ENCODE data around the gene UMOD.

UMOD gene

GRCh38 chr16:20380782-20381181 is 28.3 kb upstream of the UMOD start:
- no peaks in the 10 kb centered on the region for H3K27me3 ChIP-seq (ENCODE audit: insufficient read depth, poor library complexity, severe bottlenecking)
- DNase-seq (ENCODE audit: low read depth in 1 of 2, low spot score in 1 of 2): no peak
- TF ChIP-seq SPI1 (IDR thresholded peaks at IDR 0.05; ENCODE audit: borderline replicate concordance, low read depth) (no peak), REST (IDR thresholded peaks at IDR 0.05; ENCODE audit: insufficient replicate concordance, low read depth) (no peak), POLR2AphosphoS5 (IDR thresholded peaks at IDR 0.05; ENCODE audit: low read depth) (no peak), GABPA (IDR thresholded peaks at IDR 0.05; ENCODE audit: low read depth) (no peak)
- TF ChIP-seq, protein P1, sequence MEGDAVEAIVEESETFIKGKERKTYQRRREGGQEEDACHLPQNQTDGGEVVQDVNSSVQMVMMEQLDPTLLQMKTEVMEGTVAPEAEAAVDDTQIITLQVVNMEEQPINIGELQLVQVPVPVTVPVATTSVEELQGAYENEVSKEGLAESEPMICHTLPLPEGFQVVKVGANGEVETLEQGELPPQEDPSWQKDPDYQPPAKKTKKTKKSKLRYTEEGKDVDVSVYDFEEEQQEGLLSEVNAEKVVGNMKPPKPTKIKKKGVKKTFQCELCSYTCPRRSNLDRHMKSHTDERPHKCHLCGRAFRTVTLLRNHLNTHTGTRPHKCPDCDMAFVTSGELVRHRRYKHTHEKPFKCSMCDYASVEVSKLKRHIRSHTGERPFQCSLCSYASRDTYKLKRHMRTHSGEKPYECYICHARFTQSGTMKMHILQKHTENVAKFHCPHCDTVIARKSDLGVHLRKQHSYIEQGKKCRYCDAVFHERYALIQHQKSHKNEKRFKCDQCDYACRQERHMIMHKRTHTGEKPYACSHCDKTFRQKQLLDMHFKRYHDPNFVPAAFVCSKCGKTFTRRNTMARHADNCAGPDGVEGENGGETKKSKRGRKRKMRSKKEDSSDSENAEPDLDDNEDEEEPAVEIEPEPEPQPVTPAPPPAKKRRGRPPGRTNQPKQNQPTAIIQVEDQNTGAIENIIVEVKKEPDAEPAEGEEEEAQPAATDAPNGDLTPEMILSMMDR (IDR thresholded peaks at IDR 0.05; ENCODE audit: insufficient read depth, low read length): no peak
- no peak overlapping the region for H3K4me3 ChIP-seq (replicated peaks; ENCODE audit: insufficient read depth, low read length)
- no peak overlapping the region for H3K27ac ChIP-seq (replicated peaks)

- TF ChIP-seq REST (IDR thresholded peaks at IDR 0.05; ENCODE audit: insufficient replicate concordance, low read depth) (no peak), GABPA (IDR thresholded peaks at IDR 0.05; ENCODE audit: low read depth) (no peak), POLR2AphosphoS5 (IDR thresholded peaks at IDR 0.05; ENCODE audit: low read depth) (no peak)
- TF ChIP-seq, protein P1 (IDR thresholded peaks at IDR 0.05; ENCODE audit: insufficient read depth, low read length): no peak
- Histone ChIP-seq H3K27ac (replicated peaks) (no peak overlapping the region), H3K4me3 (replicated peaks; ENCODE audit: insufficient read depth, low read length) (no peak overlapping the region), H3K27me3 (ENCODE audit: insufficient read depth, poor library complexity, severe bottlenecking) (no peaks in the 10 kb centered on the region)
- no peak for DNase-seq (ENCODE audit: low read depth in 1 of 2, low spot score in 1 of 2)
Observed at GRCh38 chr16:20377181-20377580, 24.7 kb upstream of the UMOD start.

GRCh38 chr16:20372701-20373100 is 20.2 kb upstream of the UMOD start:
- H3K27ac ChIP-seq (replicated peaks): no peak overlapping the region
- no peak overlapping the region for H3K4me3 ChIP-seq (replicated peaks; ENCODE audit: insufficient read depth, low read length)
- H3K27me3 ChIP-seq (ENCODE audit: insufficient read depth, poor library complexity, severe bottlenecking): no peaks in the 10 kb centered on the region
- TF ChIP-seq GABPA (IDR thresholded peaks at IDR 0.05; ENCODE audit: low read depth): no peak
- TF ChIP-seq, protein P1 (IDR thresholded peaks at IDR 0.05; ENCODE audit: insufficient read depth, low read length): no peak
- DNase-seq (ENCODE audit: low read depth in 1 of 2, low spot score in 1 of 2): no peak

DNA sequence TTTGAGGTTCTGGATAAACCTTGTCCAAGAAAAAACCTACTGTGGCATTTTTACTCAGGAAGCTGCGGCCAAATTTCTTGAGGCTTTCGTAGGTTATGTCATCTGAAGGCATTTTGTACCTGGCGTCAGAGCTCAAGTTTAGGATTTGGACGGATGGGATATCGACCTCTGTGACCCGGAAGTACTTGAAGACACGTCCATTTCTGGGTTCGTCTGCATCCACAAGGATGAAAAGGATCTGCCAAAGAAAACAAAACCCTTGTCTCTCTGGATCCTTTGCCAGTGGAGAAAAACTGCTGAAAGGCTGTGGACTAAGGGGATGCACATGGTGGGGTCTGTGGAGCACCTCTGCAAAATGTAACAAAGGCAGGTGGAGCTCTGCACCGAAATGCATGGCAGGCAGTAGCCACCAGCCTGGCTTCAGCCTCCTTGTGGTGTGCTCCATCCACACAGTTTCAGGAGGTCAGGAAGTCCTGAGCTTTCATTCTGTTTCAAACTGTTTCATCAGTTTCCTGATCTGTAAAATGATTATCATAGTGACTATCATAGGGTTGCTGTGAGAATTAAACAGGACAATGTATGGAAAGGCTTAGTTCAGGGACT is 17.0 kb upstream of the UMOD start:
- H3K27ac ChIP-seq (replicated peaks): no peak overlapping the region
- H3K27me3 ChIP-seq (ENCODE audit: insufficient read depth, poor library complexity, severe bottlenecking): no peaks in the 10 kb centered on the region
- TF ChIP-seq, protein P1 (IDR thresholded peaks at IDR 0.05; ENCODE audit: insufficient read depth, low read length): no peak
- TF ChIP-seq POLR2AphosphoS5 (IDR thresholded peaks at IDR 0.05; ENCODE audit: low read depth) (no peak), REST (IDR thresholded peaks at IDR 0.05; ENCODE audit: insufficient replicate concordance, low read depth) (no peak), SPI1 (IDR thresholded peaks at IDR 0.05; ENCODE audit: borderline replicate concordance, low read depth) (no peak), GABPA (IDR thresholded peaks at IDR 0.05; ENCODE audit: low read depth) (no peak)
- no peak for DNase-seq (ENCODE audit: low read depth in 1 of 2, low spot score in 1 of 2)
- H3K4me3 ChIP-seq (replicated peaks; ENCODE audit: insufficient read depth, low read length): no peak overlapping the region

Measured in HL-60 (cell line).